Common myeloid progenitor, CD34-positive (primary cell): ENCODE results near the gene PIAS3. TPM values are rescaled to one million over a fixed set of nuclear protein-coding genes. Genes with fewer than 3 reads are reported as not detected.

Experiments
- CTCF ChIA-PET: fragments of 350-600 bp; sonication (Branson Sonifier 250); formaldehyde crosslinking; loops from one replicate; lab custom pipeline; 2021; ENCODE audit warnings: antibody characterized with exemption; lab: Charles Lee
- POLR2A ChIA-PET: fragments of 350-600 bp; sonication (Branson Sonifier 250); formaldehyde crosslinking; loops from one replicate; lab custom pipeline; 2021; ENCODE audit warnings: antibody characterized with exemption; lab: Charles Lee
- DNase-seq, 3 donors: peaks; one replicate each; pipeline versions ENCODE4 v3.0.0 to v3.0.0-alpha.2; 2013
- H3K27ac ChIP-seq, 2 experiments: 1 replicate in 1 of 2; 2 replicates in 1 of 2; pipeline ENCODE4 v1.7.0; 2013; ENCODE audit warnings: inconsistent platforms in 2 of 2, low read length in 2 of 2, mild to moderate bottlenecking in 2 of 2, low read depth in 1 of 2, moderate library complexity in 1 of 2; ENCODE audit not compliant: severe bottlenecking in 2 of 2, insufficient read depth in 1 of 2, poor library complexity in 1 of 2
- H3K27me3 ChIP-seq, 5 experiments: replicated peaks in 2 of 5; 1 replicate in 3 of 5; 2 replicates in 2 of 5; pipeline versions ENCODE4 v1.6.1 to v1.7.0; 2013; ENCODE audit warnings: low read length in 4 of 5, mild to moderate bottlenecking in 2 of 5, moderate library complexity in 2 of 5, inconsistent platforms in 1 of 5; ENCODE audit not compliant: insufficient read depth in 5 of 5, control insufficient read depth in 4 of 5
- H3K36me3 ChIP-seq, 4 experiments: 1 replicate in 2 of 4; 2 replicates in 2 of 4; pipeline versions ENCODE4 v1.6.1 to v1.7.0; 2013; ENCODE audit warnings: low read length in 3 of 4, control low read depth in 1 of 4, mild to moderate bottlenecking in 1 of 4; ENCODE audit not compliant: control insufficient read depth in 4 of 4, insufficient read depth in 4 of 4
- H3K4me1 ChIP-seq, 4 experiments: 1 replicate in 3 of 4; 2 replicates in 1 of 4; pipeline versions ENCODE4 v1.6.1 to v1.7.1; 2013; ENCODE audit warnings: low read length in 3 of 4, mild to moderate bottlenecking in 3 of 4, control low read depth in 1 of 4, inconsistent platforms in 1 of 4, moderate library complexity in 1 of 4; ENCODE audit not compliant: control insufficient read depth in 4 of 4, insufficient read depth in 4 of 4; ENCODE audit errors: control extremely low read depth in 1 of 4
- H3K4me3 ChIP-seq, 7 experiments: 1 replicate in 4 of 7; 2 replicates in 3 of 7; pipeline versions ENCODE4 v1.5.1 to v1.7.0; 2013; ENCODE audit warnings: mild to moderate bottlenecking in 7 of 7, low read length in 6 of 7, moderate library complexity in 6 of 7, inconsistent platforms in 2 of 7, low read depth in 2 of 7, control low read depth in 1 of 7; ENCODE audit not compliant: insufficient read depth in 4 of 7, control insufficient read depth in 1 of 7; ENCODE audit errors: extremely low read depth in 1 of 7
- H3K9me3 ChIP-seq, 5 experiments: 1 replicate in 4 of 5; 2 replicates in 1 of 5; pipeline versions ENCODE4 v1.6.1 to v1.7.1; 2013; ENCODE audit warnings: low read length in 4 of 5, mild to moderate bottlenecking in 2 of 5, inconsistent platforms in 1 of 5, low read depth in 1 of 5, moderate library complexity in 1 of 5; ENCODE audit not compliant: control insufficient read depth in 4 of 5, insufficient read depth in 2 of 5; ENCODE audit errors: control extremely low read depth in 1 of 5
- WGBS: methylation state at CpG from one replicate; pipeline ENCODE4 v1.1.5; 2013; ENCODE audit not compliant: insufficient coverage; 5-methylcytosine and 5-hydroxymethylcytosine counted together
- polyA plus RNA-seq: library from polyadenylated mRNA; unstranded; fragments of 120-200 nt; gene quantifications from one replicate; pipeline ENCODE4 v1.2.1, GENCODE V29; 2013

Gene PIAS3
- 29.4 TPM for polyA plus RNA-seq

GRCh38 chr1:145858901-145859490 is at the start of gene PIAS3:
Gene PIAS3, minus strand, starts transcription at chr1:145859081. Its CDS starts 91 bp downstream, at chr1:145858990.
- Histone ChIP-seq H3K36me3 (peaks cover 7 to 25% (median 20%) of the 10 kb centered on the region in 4 experiments), H3K9me3 (no peaks in the 10 kb centered on the region), H3K27ac (peak within 1 kb of the TSS; percentile 17 to 82), H3K4me3 (peak within 1 kb of the TSS; percentile 88 to 97 (median 92)), H3K27me3 (no peaks in the 10 kb centered on the region), H3K4me1 (peaks cover 0 to 17% (median 15%) of the 10 kb centered on the region in 4 experiments)
- WGBS = 0% methylated on average over 31 of the region's 42 CpGs
- peak; percentile 91 to 97 (median 94) for DNase-seq
- ChIA-PET POLR2A (interaction anchor here (0.6 to 2.6 kb wide), 7 partner anchors 9 to 105 kb away, joined by 3 to 12 read pairs (median 5); partner anchors contain the start of genes ANKRD34A, NUDT17, PEX11B and POLR3GL), CTCF (interaction anchor here (0.8 to 10.4 kb wide), 14 partner anchors 12 to 157 kb away, joined by 3 to 157 read pairs (median 4); partner anchors contain the start of genes ITGA10 and NUDT17)

- no peaks in the 10 kb centered on the region for H3K9me3 ChIP-seq
- ChIA-PET CTCF (interaction anchor here (0.6 to 8.6 kb wide), 13 partner anchors 9 to 1176 kb away, joined by 3 to 131 read pairs (median 4); partner anchors contain the start of genes ANKRD34A, ANKRD35, NUDT17 and PIAS3), POLR2A (interaction anchor here (0.6 kb wide), 1 partner anchor 62 kb away, joined by 3 read pairs; no protein-coding TSS in a partner anchor)
- no peak for DNase-seq
- no peak overlapping the region for H3K4me3 ChIP-seq
- no CpG with 5 or more reads among the region's 1 CpG for WGBS
- H3K27ac ChIP-seq = no peak overlapping the region
- H3K4me1 ChIP-seq = peaks cover 0 to 2% (median 0%) of the 10 kb centered on the region in 4 experiments
- H3K27me3 ChIP-seq = no peaks in the 10 kb centered on the region
- peaks cover 4 to 23% (median 16%) of the 10 kb centered on the region in 4 experiments for H3K36me3 ChIP-seq
These were observed 49.8 kb upstream of the PIAS3 start for GRCh38 chr1:145908653-145909052.

GRCh38 chr1:145906954-145907753 is 48.3 kb upstream of the PIAS3 start:
- H3K9me3 ChIP-seq = no peaks in the 10 kb centered on the region
- H3K27me3 ChIP-seq = peaks cover 0 to 2% (median 0%) of the 10 kb centered on the region in 5 experiments
- no peak overlapping the region for H3K27ac ChIP-seq
- peaks cover 0 to 2% (median 0%) of the 10 kb centered on the region in 4 experiments for H3K4me1 ChIP-seq
- DNase-seq = no peak
- ChIA-PET POLR2A (no interaction called here), CTCF (interaction anchor here (1.3 to 8.6 kb wide), 6 partner anchors 8 to 60 kb away, joined by 3 to 131 read pairs (median 4); partner anchors contain the start of genes ANKRD35 and NUDT17)
- WGBS = 96% methylated on average over 3 of the region's 10 CpGs
- H3K4me3 ChIP-seq = no peak overlapping the region
- peaks cover 2 to 15% (median 9%) of the 10 kb centered on the region in 4 experiments for H3K36me3 ChIP-seq

- ChIA-PET POLR2A (no interaction called here), CTCF (interaction anchor here (0.9 to 2.3 kb wide), 3 partner anchors 10 to 63 kb away, joined by 3 to 10 read pairs (median 4); no protein-coding TSS in a partner anchor)
- H3K27ac ChIP-seq = no peak overlapping the region
- no peaks in the 10 kb centered on the region for H3K36me3 ChIP-seq
- peaks cover 0 to 2% (median 0%) of the 10 kb centered on the region in 5 experiments for H3K27me3 ChIP-seq
- no peak for DNase-seq
- H3K9me3 ChIP-seq = no peaks in the 10 kb centered on the region
- 96% methylated on average over 6 of the region's 12 CpGs for WGBS
- no peaks in the 10 kb centered on the region for H3K4me1 ChIP-seq
- H3K4me3 ChIP-seq = no peak overlapping the region
These were observed 42.6 kb upstream of the PIAS3 start for GRCh38 chr1:145901312-145902021.

- POLR2A ChIA-PET = no interaction called here
These were observed 39.9 kb upstream of the PIAS3 start for GRCh38 chr1:145898756-145899155.

GRCh38 chr1:145897969-145898368 is 39.1 kb upstream of the PIAS3 start:
- 80% methylated on average over 1 of the region's 1 CpG for WGBS
- no peaks in the 10 kb centered on the region for H3K36me3 ChIP-seq
- CTCF ChIA-PET = interaction anchor here (1.2 to 2.4 kb wide), 2 partner anchors 8 to 12 kb away, joined by 3 to 21 read pairs; partner anchors contain the start of gene ITGA10

More at GRCh38 chr1:145898756-145899155, 39.9 kb upstream of the PIAS3 start:
- 96% methylated on average over 5 of the region's 5 CpGs for WGBS
- Histone ChIP-seq H3K27ac (no peak overlapping the region), H3K27me3 (peaks cover 0 to 2% (median 0%) of the 10 kb centered on the region in 5 experiments), H3K36me3 (no peaks in the 10 kb centered on the region), H3K9me3 (no peaks in the 10 kb centered on the region), H3K4me1 (no peaks in the 10 kb centered on the region), H3K4me3 (no peak overlapping the region)
- CTCF ChIA-PET = interaction anchor here (1.4 to 2.4 kb wide), 2 partner anchors 11 to 15 kb away, joined by 3 to 21 read pairs; partner anchors contain the start of gene ITGA10
- no peak for DNase-seq

More at GRCh38 chr1:145897969-145898368, 39.1 kb upstream of the PIAS3 start:
- H3K27ac ChIP-seq = no peak overlapping the region
- POLR2A ChIA-PET = no interaction called here
- DNase-seq = no peak
- H3K4me3 ChIP-seq = no peak overlapping the region
- H3K4me1 ChIP-seq = peaks cover 0 to under 1% (median 0%) of the 10 kb centered on the region in 4 experiments
- no peaks in the 10 kb centered on the region for H3K9me3 ChIP-seq
- H3K27me3 ChIP-seq = peaks cover 0 to 2% (median 0%) of the 10 kb centered on the region in 5 experiments
